Neural cell (in vitro differentiated cells): Measurements from ENCODE around the gene DYRK3. TPM values are rescaled to one million over a fixed set of nuclear protein-coding genes. Genes with fewer than 3 reads are reported as not detected.

Source experiments
- H2AFZ ChIP-seq: fragments of 200-600, 300-800 bp; sonication (generic), shearing (Covaris generic); 2 replicates; pipeline ENCODE4 v1.6.0; 2014; ENCODE audit warnings: low read depth, mild to moderate bottlenecking, antibody characterized with exemption, low read length, moderate library complexity
- H3F3A ChIP-seq: fragments of 200-600 bp; shearing (Covaris generic); 2 replicates; pipeline ENCODE4 v1.6.1; 2016; ENCODE audit warnings: mild to moderate bottlenecking, moderate library complexity, mixed read lengths, antibody characterized with exemption, low read length; ENCODE audit not compliant: insufficient read depth, poor library complexity, severe bottlenecking
- H3K27ac ChIP-seq: fragments of 200-600, 300-800 bp; sonication (generic), shearing (Covaris generic); 2 replicates; pipeline ENCODE4 v1.5.1; 2014; ENCODE audit warnings: mild to moderate bottlenecking, low read length, moderate library complexity
- H3K27me3 ChIP-seq: fragments of 300-800, 200-600 bp; sonication (generic), shearing (Covaris generic); 2 replicates; pipeline ENCODE4 v1.6.0; 2014; ENCODE audit warnings: mild to moderate bottlenecking, low read depth, low read length, moderate library complexity; ENCODE audit not compliant: insufficient read depth
- H3K36me3 ChIP-seq: fragments of 300-800, 200-600 bp; sonication (generic), shearing (Covaris generic); 2 replicates; pipeline ENCODE4 v1.5.1; 2014; ENCODE audit warnings: mild to moderate bottlenecking, antibody characterized with exemption, low read length, moderate library complexity; ENCODE audit not compliant: insufficient read depth
- H3K4me2 ChIP-seq: fragments of 300-800, 200-600 bp; sonication (generic), shearing (Covaris generic); 2 replicates; pipeline ENCODE4 v1.6.0; 2014; ENCODE audit warnings: mild to moderate bottlenecking, low read length
- H3K4me3 ChIP-seq: fragments of 300-800, 200-600 bp; sonication (generic), shearing (Covaris generic); 2 replicates; pipeline ENCODE4 v1.5.1; 2014; ENCODE audit warnings: mild to moderate bottlenecking, low read length, moderate library complexity
- H3K79me2 ChIP-seq: fragments of 200-600 bp; shearing (Covaris generic); replicated peaks from 2 replicates; pipeline ENCODE4 v1.6.0; 2014; ENCODE audit warnings: mild to moderate bottlenecking, low read length, moderate library complexity; ENCODE audit not compliant: insufficient read depth
- H3K9ac ChIP-seq: fragments of 300-800, 200-600 bp; sonication (generic), shearing (Covaris generic); 2 replicates; pipeline ENCODE4 v1.6.1; 2016; ENCODE audit warnings: mild to moderate bottlenecking, low read length, mixed read lengths
- H3K9me2 ChIP-seq: fragments of 200-600 bp; shearing (Covaris generic); 2 replicates; pipeline ENCODE4 v1.6.1; 2016; ENCODE audit warnings: mild to moderate bottlenecking, low read length, mixed read lengths; ENCODE audit not compliant: insufficient read depth
- H3K9me3 ChIP-seq: fragments of 200-600, 300-800 bp; sonication (generic), shearing (Covaris generic); 2 replicates; pipeline ENCODE4 v1.6.1; 2016; ENCODE audit warnings: mild to moderate bottlenecking, mixed run types, low read length, moderate library complexity, mixed read lengths
- H4K20me1 ChIP-seq: fragments of 200-600 bp; shearing (Covaris generic); 2 replicates; pipeline ENCODE4 v1.6.1; 2016; ENCODE audit warnings: mild to moderate bottlenecking, mixed run types; ENCODE audit not compliant: insufficient read depth
- CTCF ChIP-seq: fragments of 450-650 bp; IDR thresholded peaks from 2 replicates; pipeline ENCODE4 v1.5.1; 2014; ENCODE audit warnings: antibody characterized with exemption, mild to moderate bottlenecking, moderate library complexity; ENCODE audit not compliant: poor library complexity, severe bottlenecking
- EP300 ChIP-seq: fragments of 450-650 bp; conservative IDR thresholded peaks from 2 replicates; pipeline ENCODE4 v1.6.1; 2014; ENCODE audit warnings: antibody characterized with exemption, mild to moderate bottlenecking, moderate library complexity; ENCODE audit not compliant: poor library complexity, severe bottlenecking
- EZH2 ChIP-seq: fragments of 200-600, 300-800 bp; shearing (Covaris generic), sonication (generic); IDR thresholded peaks from 2 replicates; pipeline ENCODE4 v1.6.1; 2014; ENCODE audit warnings: antibody characterized with exemption, low read length, borderline replicate concordance, mild to moderate bottlenecking; ENCODE audit not compliant: insufficient read depth, poor library complexity, severe bottlenecking
- MXI1 ChIP-seq: fragments of 450-650 bp; conservative IDR thresholded peaks from 2 replicates; pipeline ENCODE4 v1.6.1; 2014; ENCODE audit warnings: antibody characterized with exemption, mild to moderate bottlenecking; ENCODE audit not compliant: poor library complexity, severe bottlenecking
- POLR2AphosphoS5 ChIP-seq: IDR thresholded peaks from 2 replicates; pipeline ENCODE4 v1.6.1; 2012
- RAD21 ChIP-seq: fragments of 450-650 bp; conservative IDR thresholded peaks from 2 replicates; pipeline ENCODE4 v1.6.1; 2014; ENCODE audit warnings: antibody characterized with exemption, mild to moderate bottlenecking, moderate library complexity
- REST ChIP-seq: IDR thresholded peaks from 2 replicates; pipeline ENCODE4 v1.6.1; 2012; ENCODE audit warnings: borderline replicate concordance
- SMC3 ChIP-seq: fragments of 450-650 bp; conservative IDR thresholded peaks from 2 replicates; pipeline ENCODE4 v1.6.1; 2014; ENCODE audit warnings: antibody characterized with exemption, mild to moderate bottlenecking, moderate library complexity; ENCODE audit not compliant: poor library complexity
- TAF1 ChIP-seq: IDR thresholded peaks from 2 replicates; pipeline ENCODE4 v1.6.1; 2012; ENCODE audit warnings: low read depth
- polyA plus RNA-seq: library from polyadenylated mRNA; depleted of rRNA; stranded (reverse); fragments of >200 nt; gene quantifications from 2 replicates; pipeline ENCODE4 v1.2.3, GENCODE V29; 2014

DYRK3 gene
- polyA plus RNA-seq, 1 donor from 2014 or later = 7.5 TPM

GRCh38 chr1:206633708-206634121 is 1.6 kb upstream of the DYRK3 start:
- no peak for TF ChIP-seq RAD21
- no peak for TF ChIP-seq CTCF
- no peak for TF ChIP-seq TAF1
- TF ChIP-seq SMC3 = no peak
- TF ChIP-seq EZH2 = no peak
- Histone ChIP-seq H3K9me2 (no peaks in the 10 kb centered on the region), H3K27me3 (no peaks in the 10 kb centered on the region), H3K36me3 (no peaks in the 10 kb centered on the region), H3K9ac (no peak overlapping the region), H3K9me3 (no peaks in the 10 kb centered on the region), H3K4me2 (no peak overlapping the region), H3K79me2 (peaks cover 4% of the 10 kb centered on the region), H3K4me3 (no peak overlapping the region), H3F3A (no peaks in the 10 kb centered on the region), H2AFZ (no peak overlapping the region), H4K20me1 (no peaks in the 10 kb centered on the region), H3K27ac (no peak overlapping the region)

GRCh38 chr1:206634365-206635079 is 814 bp upstream of the DYRK3 start:
- H3F3A ChIP-seq = no peaks in the 10 kb centered on the region
- H3K27me3 ChIP-seq = no peaks in the 10 kb centered on the region
- H3K79me2 ChIP-seq = peaks cover 4% of the 10 kb centered on the region
- H3K9me3 ChIP-seq = no peaks in the 10 kb centered on the region
- no peak overlapping the region for H3K27ac ChIP-seq
- no peak overlapping the region for H3K9ac ChIP-seq
- no peaks in the 10 kb centered on the region for H3K9me2 ChIP-seq
- H3K36me3 ChIP-seq = no peaks in the 10 kb centered on the region
- H3K4me2 ChIP-seq = peak overlapping the region; percentile 54
- no peak overlapping the region for H2AFZ ChIP-seq
- no peaks in the 10 kb centered on the region for H4K20me1 ChIP-seq
- H3K4me3 ChIP-seq = peak overlapping the region; percentile 96
- TF ChIP-seq MXI1 = no peak
- peak; percentile 82 for TF ChIP-seq RAD21
- no peak for TF ChIP-seq TAF1
- TF ChIP-seq SMC3 = peak; percentile 93
- TF ChIP-seq POLR2AphosphoS5 = no peak
- TF ChIP-seq CTCF = peak; percentile 90

GRCh38 chr1:206635978-206636345 is 626 bp downstream of the DYRK3 start:
- Histone ChIP-seq H4K20me1 (no peaks in the 10 kb centered on the region), H3F3A (no peaks in the 10 kb centered on the region), H2AFZ (peak overlapping the region; percentile 41), H3K9ac (peak overlapping the region; percentile 63), H3K36me3 (no peaks in the 10 kb centered on the region), H3K27ac (no peak overlapping the region), H3K9me3 (no peaks in the 10 kb centered on the region), H3K4me2 (peak overlapping the region; percentile 70), H3K27me3 (no peaks in the 10 kb centered on the region), H3K9me2 (no peaks in the 10 kb centered on the region), H3K79me2 (peaks cover 4% of the 10 kb centered on the region), H3K4me3 (peak overlapping the region; percentile 96)
- TF ChIP-seq POLR2AphosphoS5 (no peak), RAD21 (no peak), CTCF (no peak), MXI1 (no peak), REST (no peak), SMC3 (no peak), TAF1 (no peak), EP300 (no peak), EZH2 (no peak)
